ENCODE measurements around the gene UPK2. TPM values are rescaled to one million over a fixed set of nuclear protein-coding genes. Genes with fewer than 3 reads are reported as not detected.
A peak's percentile ranks its signal among the peaks of the same experiment; 100 is the strongest.

Gene UPK2
- polyA plus RNA-seq, 1 donor (not counting 4 experiments of a cell fraction or from before 2014, with no cell fraction given): 0.20 TPM

DNA sequence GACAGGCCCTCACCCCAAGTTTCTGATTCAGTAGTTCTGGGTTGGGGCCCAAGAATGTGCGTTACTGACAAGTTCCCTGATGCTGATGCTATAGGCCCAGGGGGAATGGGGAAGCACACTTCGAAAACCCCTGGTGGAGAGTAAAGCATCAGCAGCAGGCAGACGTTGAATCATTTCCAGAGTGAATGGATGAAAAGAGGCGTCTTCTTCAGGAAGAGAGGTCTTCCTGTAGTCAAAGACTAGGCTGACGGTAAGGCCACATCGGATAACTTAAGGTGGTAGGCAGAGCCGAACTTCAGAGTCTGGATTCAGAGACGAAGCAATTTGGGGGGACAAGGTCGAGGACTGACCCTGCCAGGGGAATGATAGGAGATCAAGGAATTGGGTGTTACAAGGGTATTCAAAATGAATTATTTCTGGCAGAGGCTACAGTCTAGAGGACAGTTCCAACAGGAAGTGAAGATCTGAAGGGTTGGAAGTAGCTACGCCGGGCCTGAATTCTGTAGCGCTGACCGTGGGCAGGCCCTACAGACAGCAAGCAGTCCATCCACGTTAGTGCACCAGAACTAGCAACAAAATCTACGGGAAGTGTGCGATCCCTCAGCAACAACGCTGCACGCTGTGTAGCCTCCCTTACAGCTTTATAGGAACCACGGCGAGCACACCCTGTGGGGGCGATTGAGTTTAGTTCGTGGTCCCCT lies 41.0 kb downstream of the UPK2 start:
- H2AFZ ChIP-seq (ENCODE audit: control insufficient read depth, low read length): peak overlapping the region; percentile 100
- H3K9me1 ChIP-seq (ENCODE audit: control insufficient read depth, extremely low read depth, insufficient read depth, low read length): no peaks in the 10 kb centered on the region
- H3K9ac ChIP-seq (ENCODE audit: control insufficient read depth, extremely low read depth, insufficient read depth, low read length): peak overlapping the region; percentile 76
- dilution Hi-C loops (cut with MboI; ENCODE audit: extremely low pct_ligation_motif_present, low sequenced_read_pairs): no loop called here
- no peaks in the 10 kb centered on the region for H3K9me3 ChIP-seq (ENCODE audit: control insufficient read depth, low read depth, low read length)
- H3K27ac ChIP-seq (ENCODE audit: control insufficient read depth, insufficient read depth, low read length): peak overlapping the region; percentile 23
- FAIRE-seq (peak; percentile 62), DNase-seq (ENCODE audit: low read depth, low spot score) (no peak)
- H3K27me3 ChIP-seq (ENCODE audit: control insufficient read depth, extremely low read depth, insufficient read depth, low read length): no peaks in the 10 kb centered on the region
- no peak for TF ChIP-seq EZH2 (IDR thresholded peaks at IDR 0.05; ENCODE audit: low read length)
- TF ChIP-seq, protein P1, sequence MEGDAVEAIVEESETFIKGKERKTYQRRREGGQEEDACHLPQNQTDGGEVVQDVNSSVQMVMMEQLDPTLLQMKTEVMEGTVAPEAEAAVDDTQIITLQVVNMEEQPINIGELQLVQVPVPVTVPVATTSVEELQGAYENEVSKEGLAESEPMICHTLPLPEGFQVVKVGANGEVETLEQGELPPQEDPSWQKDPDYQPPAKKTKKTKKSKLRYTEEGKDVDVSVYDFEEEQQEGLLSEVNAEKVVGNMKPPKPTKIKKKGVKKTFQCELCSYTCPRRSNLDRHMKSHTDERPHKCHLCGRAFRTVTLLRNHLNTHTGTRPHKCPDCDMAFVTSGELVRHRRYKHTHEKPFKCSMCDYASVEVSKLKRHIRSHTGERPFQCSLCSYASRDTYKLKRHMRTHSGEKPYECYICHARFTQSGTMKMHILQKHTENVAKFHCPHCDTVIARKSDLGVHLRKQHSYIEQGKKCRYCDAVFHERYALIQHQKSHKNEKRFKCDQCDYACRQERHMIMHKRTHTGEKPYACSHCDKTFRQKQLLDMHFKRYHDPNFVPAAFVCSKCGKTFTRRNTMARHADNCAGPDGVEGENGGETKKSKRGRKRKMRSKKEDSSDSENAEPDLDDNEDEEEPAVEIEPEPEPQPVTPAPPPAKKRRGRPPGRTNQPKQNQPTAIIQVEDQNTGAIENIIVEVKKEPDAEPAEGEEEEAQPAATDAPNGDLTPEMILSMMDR (optimal IDR thresholded peaks at IDR 0.05 in 1 of 3, IDR thresholded peaks at IDR 0.05 in 1 of 3, conservative IDR thresholded peaks at IDR 0.05 in 1 of 3; ENCODE audit: extremely low read depth in 1 of 3, insufficient read depth in 2 of 3, low read length in 3 of 3): peak in 2 of 3 experiments; percentile 35 to 41
- H3K36me3 ChIP-seq (ENCODE audit: control insufficient read depth in 2 of 2, extremely low read depth in 1 of 2, insufficient read depth in 2 of 2, low read length in 2 of 2): peaks cover 3 to 7% of the 10 kb centered on the region in 2 experiments
- peak overlapping the region; percentile 98 for H3K4me2 ChIP-seq (ENCODE audit: control insufficient read depth, extremely low read depth, insufficient read depth, low read depth, low read length)
- no peaks in the 10 kb centered on the region for H4K20me1 ChIP-seq (ENCODE audit: control insufficient read depth, extremely low read depth, insufficient read depth, low read length)
- H3K4me1 ChIP-seq (ENCODE audit: control insufficient read depth, extremely low read depth, insufficient read depth, low read length): peaks cover 26% of the 10 kb centered on the region
- peaks cover 21% of the 10 kb centered on the region for H3K79me2 ChIP-seq (ENCODE audit: control insufficient read depth, insufficient read depth, low read length)
- peak overlapping the region; percentile 60 to 95 (median 93) for H3K4me3 ChIP-seq (ENCODE audit: control insufficient read depth in 2 of 3, extremely low read depth in 1 of 3, insufficient read depth in 2 of 3, low read depth in 1 of 3, low read length in 3 of 3)

DNA sequence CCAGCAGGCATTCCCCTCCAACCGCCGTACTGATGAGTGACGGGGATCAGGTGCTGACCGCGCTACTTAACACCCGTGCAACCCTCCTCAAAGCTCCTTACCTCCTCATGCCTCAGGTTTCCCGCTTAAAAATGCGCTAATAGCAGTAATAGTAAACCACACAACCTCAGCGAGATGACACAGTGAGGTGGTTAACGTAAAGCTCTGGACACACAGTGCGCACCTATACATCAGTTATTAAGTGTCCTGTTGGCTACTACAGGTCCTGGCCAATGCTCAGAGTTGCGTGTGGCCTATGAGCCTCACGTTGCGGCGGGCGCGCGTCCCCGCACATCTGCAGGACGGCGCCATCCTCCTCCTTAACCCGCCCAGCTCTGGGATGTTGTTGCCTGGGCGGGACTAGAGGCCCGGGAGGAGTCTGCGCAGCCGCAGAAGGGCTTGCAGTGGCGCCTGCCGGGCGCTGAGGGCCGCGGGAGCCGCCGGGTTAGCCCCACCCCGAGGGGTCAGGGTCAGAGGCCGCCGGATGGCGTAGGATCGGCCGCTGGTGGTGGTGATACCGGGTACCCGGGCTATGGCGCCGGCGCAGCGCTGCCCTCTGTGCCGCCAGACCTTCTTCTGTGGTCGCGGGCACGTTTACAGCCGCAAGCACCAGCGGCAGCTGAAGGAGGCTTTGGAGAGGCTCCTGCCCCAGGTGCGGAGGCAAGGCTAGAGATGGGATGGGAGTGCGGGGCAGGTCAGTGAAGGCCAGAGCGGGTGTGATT lies 41.7 kb downstream of the UPK2 start, which contains the start of gene CENATAC:
TSS of gene CENATAC (plus strand) at position 512 of the 761 bp plus-strand sequence. CDS start at position 572, 60 bp downstream.
- no peaks in the 10 kb centered on the region for H3K9me1 ChIP-seq (ENCODE audit: control insufficient read depth, extremely low read depth, insufficient read depth, low read length)
- no peaks in the 10 kb centered on the region for H3K9me3 ChIP-seq (ENCODE audit: control insufficient read depth, low read depth, low read length)
- no peak for TF ChIP-seq EZH2 (IDR thresholded peaks at IDR 0.05; ENCODE audit: low read length)
- TF ChIP-seq, protein P1 (optimal IDR thresholded peaks at IDR 0.05 in 1 of 3, IDR thresholded peaks at IDR 0.05 in 1 of 3, conservative IDR thresholded peaks at IDR 0.05 in 1 of 3; ENCODE audit: extremely low read depth in 1 of 3, insufficient read depth in 2 of 3, low read length in 3 of 3): peak in 2 of 3 experiments; percentile 11 to 15
- FAIRE-seq (no peak), DNase-seq (ENCODE audit: low read depth, low spot score) (no peak)
- dilution Hi-C loops (cut with MboI; ENCODE audit: extremely low pct_ligation_motif_present, low sequenced_read_pairs): no loop called here
- peak within 1 kb of the TSS; percentile 74 for H3K27ac ChIP-seq (ENCODE audit: control insufficient read depth, insufficient read depth, low read length)
- H3K4me2 ChIP-seq (ENCODE audit: control insufficient read depth, extremely low read depth, insufficient read depth, low read depth, low read length): peak within 1 kb of the TSS; percentile 98
- H4K20me1 ChIP-seq (ENCODE audit: control insufficient read depth, extremely low read depth, insufficient read depth, low read length): no peaks in the 10 kb centered on the region
- peaks cover 22% of the 10 kb centered on the region for H3K79me2 ChIP-seq (ENCODE audit: control insufficient read depth, insufficient read depth, low read length)
- peak within 1 kb of the TSS; percentile 76 for H3K9ac ChIP-seq (ENCODE audit: control insufficient read depth, extremely low read depth, insufficient read depth, low read length)
- H3K27me3 ChIP-seq (ENCODE audit: control insufficient read depth, extremely low read depth, insufficient read depth, low read length): no peaks in the 10 kb centered on the region
- H2AFZ ChIP-seq (ENCODE audit: control insufficient read depth, low read length): peak within 1 kb of the TSS; percentile 100
- H3K4me3 ChIP-seq (ENCODE audit: control insufficient read depth in 2 of 3, extremely low read depth in 1 of 3, insufficient read depth in 2 of 3, low read depth in 1 of 3, low read length in 3 of 3): peak within 1 kb of the TSS; percentile 60 to 95 (median 93)
- peaks cover 26% of the 10 kb centered on the region for H3K4me1 ChIP-seq (ENCODE audit: control insufficient read depth, extremely low read depth, insufficient read depth, low read length)
- H3K36me3 ChIP-seq (ENCODE audit: control insufficient read depth in 2 of 2, extremely low read depth in 1 of 2, insufficient read depth in 2 of 2, low read length in 2 of 2): peaks cover 3 to 7% of the 10 kb centered on the region in 2 experiments
